Neural progenitor cell (in vitro differentiated cells): ENCODE results near the gene FOXN3. TPM values are rescaled to one million over a fixed set of nuclear protein-coding genes. Genes with fewer than 3 reads are reported as not detected.
"Not testable (repeated sequence)": the region's sequence is repeated elsewhere in the genome, so short reads cannot be mapped to it uniquely, and the experiment has no call there.

Source experiments
- DNase-seq: peaks from one replicate; pipeline ENCODE4 v3.0.0-alpha.2; 2016; ENCODE audit warnings: low spot score
- H2AFZ ChIP-seq: fragments of 200-600 bp; sonication (generic); replicated peaks from 2 replicates; pipeline ENCODE4 v1.6.1; 2016; ENCODE audit warnings: antibody characterized with exemption
- H3F3A ChIP-seq: fragments of 200-600 bp; sonication (generic); 2 replicates; pipeline ENCODE4 v1.6.1; 2016; ENCODE audit warnings: antibody characterized with exemption, low read depth
- H3K27ac ChIP-seq: fragments of 200-600 bp; sonication (generic); 2 replicates; pipeline ENCODE4 v1.5.1; 2016; ENCODE audit warnings: mild to moderate bottlenecking
- H3K27me3 ChIP-seq: fragments of 200-600 bp; sonication (generic); 2 replicates; pipeline ENCODE4 v1.6.1; 2016; ENCODE audit warnings: mild to moderate bottlenecking, moderate library complexity
- H3K36me3 ChIP-seq: fragments of 200-600 bp; sonication (generic); 2 replicates; pipeline ENCODE4 v1.5.1; 2016
- H3K4me1 ChIP-seq: fragments of 200-600 bp; sonication (generic); 2 replicates; pipeline ENCODE4 v1.6.1; 2016; ENCODE audit warnings: mixed run types
- H3K4me2 ChIP-seq: fragments of 200-600 bp; sonication (generic); 2 replicates; pipeline ENCODE4 v1.6.1; 2016
- H3K4me3 ChIP-seq: fragments of 200-600 bp; sonication (generic); 2 replicates; pipeline ENCODE4 v1.5.1; 2016
- H3K79me2 ChIP-seq: fragments of 200-600 bp; sonication (generic); 2 replicates; pipeline ENCODE4 v1.6.1; 2016; ENCODE audit warnings: low read depth
- H3K9ac ChIP-seq: fragments of 200-600 bp; sonication (generic); 2 replicates; pipeline ENCODE4 v1.6.1; 2016
- H3K9me3 ChIP-seq: fragments of 200-600 bp; sonication (generic); 2 replicates; pipeline ENCODE4 v1.5.1; 2016; ENCODE audit warnings: low read depth
- H4K20me1 ChIP-seq: fragments of 200-600 bp; sonication (generic); 2 replicates; pipeline ENCODE4 v1.6.1; 2016; ENCODE audit warnings: low read depth
- H3K27ac Mint-ChIP-seq: 3 replicates; pipeline ENCODE4 v1.8.0; 2021; ENCODE audit warnings: mixed read lengths
- H3K27me3 Mint-ChIP-seq: 2 replicates; pipeline ENCODE4 v1.8.0; 2022; ENCODE audit warnings: low read depth, mild to moderate bottlenecking, inconsistent platforms, moderate library complexity, mixed read lengths; ENCODE audit not compliant: insufficient read depth
- H3K36me3 Mint-ChIP-seq: 3 replicates; pipeline ENCODE4 v1.8.0; 2021; ENCODE audit warnings: mixed read lengths
- H3K4me1 Mint-ChIP-seq: 3 replicates; pipeline ENCODE4 v1.8.0; 2021; ENCODE audit warnings: mixed read lengths
- H3K4me3 Mint-ChIP-seq: 3 replicates; pipeline ENCODE4 v1.8.0; 2021; ENCODE audit warnings: mild to moderate bottlenecking, moderate library complexity, mixed read lengths
- H3K9me3 Mint-ChIP-seq: 3 replicates; pipeline ENCODE4 v1.8.0; 2020; ENCODE audit warnings: mixed read lengths
- EZH2 ChIP-seq: fragments of 200-600 bp; sonication (generic); IDR thresholded peaks from 2 replicates; pipeline ENCODE4 v1.6.1; 2017; ENCODE audit warnings: antibody characterized with exemption, mild to moderate bottlenecking, moderate library complexity
- EZH2phosphoT487 ChIP-seq: fragments of 200-600 bp; sonication (generic); IDR thresholded peaks from 2 replicates; pipeline ENCODE4 v1.6.1; 2017; ENCODE audit warnings: antibody characterized with exemption
- total RNA-seq: library from RNA; depleted of rRNA; stranded (reverse); fragments of >200 nt; gene quantifications from 2 replicates; pipeline ENCODE4 v1.2.3, GENCODE V29; 2015; ENCODE audit warnings: low replicate concordance
- TF ChIP-seq, protein P1 (sequence below): fragments of 200-600 bp; sonication (generic); IDR thresholded peaks from 2 replicates; pipeline ENCODE4 v1.5.1; 2017; ENCODE audit warnings: antibody characterized with exemption, mild to moderate bottlenecking

The FOXN3 gene
- total RNA-seq, 1 donor from 2014 or later, result 39.5 TPM

DNA sequence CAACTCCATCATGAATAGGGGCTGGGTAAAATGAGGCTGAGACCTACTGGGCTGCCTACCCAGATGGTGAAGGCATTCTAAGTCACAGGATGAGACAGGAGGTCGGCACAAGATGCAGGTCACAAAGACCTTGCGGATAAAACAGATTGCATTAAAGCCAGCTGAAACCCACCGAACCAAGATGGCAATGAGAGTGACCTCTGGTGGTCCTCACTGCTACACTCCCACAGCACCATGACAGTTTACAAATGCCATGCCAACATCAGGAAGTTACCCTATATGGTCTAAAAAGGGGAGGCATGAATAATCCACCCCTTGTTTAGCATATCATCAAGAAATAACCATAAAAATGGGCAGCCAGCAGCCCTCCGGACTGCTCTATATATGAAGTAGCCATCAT, 122.6 kb downstream of the FOXN3 start:
- Histone ChIP-seq H3F3A (peaks cover 12% of the 10 kb centered on the region), H4K20me1 (peaks cover 51% of the 10 kb centered on the region), H3K79me2 (peaks cover 15% of the 10 kb centered on the region), H3K4me2 (peak overlapping the region; percentile 47), H3K4me1 (peaks cover 27% of the 10 kb centered on the region)
- H3K4me1 Mint-ChIP-seq, result peaks cover 33% of the 10 kb centered on the region
- TF ChIP-seq, protein P1, sequence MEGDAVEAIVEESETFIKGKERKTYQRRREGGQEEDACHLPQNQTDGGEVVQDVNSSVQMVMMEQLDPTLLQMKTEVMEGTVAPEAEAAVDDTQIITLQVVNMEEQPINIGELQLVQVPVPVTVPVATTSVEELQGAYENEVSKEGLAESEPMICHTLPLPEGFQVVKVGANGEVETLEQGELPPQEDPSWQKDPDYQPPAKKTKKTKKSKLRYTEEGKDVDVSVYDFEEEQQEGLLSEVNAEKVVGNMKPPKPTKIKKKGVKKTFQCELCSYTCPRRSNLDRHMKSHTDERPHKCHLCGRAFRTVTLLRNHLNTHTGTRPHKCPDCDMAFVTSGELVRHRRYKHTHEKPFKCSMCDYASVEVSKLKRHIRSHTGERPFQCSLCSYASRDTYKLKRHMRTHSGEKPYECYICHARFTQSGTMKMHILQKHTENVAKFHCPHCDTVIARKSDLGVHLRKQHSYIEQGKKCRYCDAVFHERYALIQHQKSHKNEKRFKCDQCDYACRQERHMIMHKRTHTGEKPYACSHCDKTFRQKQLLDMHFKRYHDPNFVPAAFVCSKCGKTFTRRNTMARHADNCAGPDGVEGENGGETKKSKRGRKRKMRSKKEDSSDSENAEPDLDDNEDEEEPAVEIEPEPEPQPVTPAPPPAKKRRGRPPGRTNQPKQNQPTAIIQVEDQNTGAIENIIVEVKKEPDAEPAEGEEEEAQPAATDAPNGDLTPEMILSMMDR, result peak; percentile 15
- not testable (repeated sequence) for H3K36me3 ChIP-seq, H3K36me3 Mint-ChIP-seq, H3K27ac Mint-ChIP-seq, H3K27ac ChIP-seq, H3K9me3 Mint-ChIP-seq, H2AFZ ChIP-seq, H3K9ac ChIP-seq, H3K27me3 ChIP-seq, H3K4me3 Mint-ChIP-seq, H3K27me3 Mint-ChIP-seq, H3K9me3 ChIP-seq, DNase-seq, H3K4me3 ChIP-seq

DNA sequence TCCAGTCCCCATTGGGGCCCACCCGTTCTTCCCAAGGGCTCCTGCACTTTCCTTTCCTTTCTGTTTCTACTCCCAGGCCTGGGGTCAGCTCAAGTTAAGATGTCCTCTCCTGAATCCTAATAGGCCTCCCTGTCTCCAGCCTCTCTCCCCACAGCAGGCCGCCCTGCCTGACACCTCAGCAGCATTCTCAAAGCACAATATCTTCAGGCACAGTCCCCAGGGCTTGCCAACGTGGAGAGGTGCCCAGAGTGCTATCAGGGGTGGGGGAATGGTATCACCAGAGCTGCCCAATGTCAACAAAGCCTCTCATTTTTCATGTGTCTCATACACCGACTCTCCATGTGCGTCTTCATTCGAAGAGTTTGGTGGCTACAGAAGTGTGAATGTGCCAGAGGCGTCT, 123.0 kb downstream of the FOXN3 start:
- no peak overlapping the region for H3K9ac ChIP-seq
- H3K36me3 ChIP-seq, result no peaks in the 10 kb centered on the region
- no peaks in the 10 kb centered on the region for H3K9me3 ChIP-seq
- TF ChIP-seq, protein P1, result no peak
- no peak for TF ChIP-seq EZH2phosphoT487
- no peak for TF ChIP-seq EZH2
- no peak overlapping the region for H2AFZ ChIP-seq
- Mint-ChIP-seq H3K27me3 (no peaks in the 10 kb centered on the region), H3K4me3 (no peak overlapping the region), H3K9me3 (no peaks in the 10 kb centered on the region), H3K27ac (peak overlapping the region; percentile 44), H3K4me1 (peaks cover 33% of the 10 kb centered on the region), H3K36me3 (peaks cover 4% of the 10 kb centered on the region)
- no peaks in the 10 kb centered on the region for H3K27me3 ChIP-seq
- H3K4me2 ChIP-seq, result peak overlapping the region; percentile 47
- H3K79me2 ChIP-seq, result peaks cover 14% of the 10 kb centered on the region
- H4K20me1 ChIP-seq, result peaks cover 51% of the 10 kb centered on the region
- peaks cover 12% of the 10 kb centered on the region for H3F3A ChIP-seq
- peaks cover 27% of the 10 kb centered on the region for H3K4me1 ChIP-seq
- no peak for DNase-seq
- no peak overlapping the region for H3K4me3 ChIP-seq
- no peak overlapping the region for H3K27ac ChIP-seq

DNA sequence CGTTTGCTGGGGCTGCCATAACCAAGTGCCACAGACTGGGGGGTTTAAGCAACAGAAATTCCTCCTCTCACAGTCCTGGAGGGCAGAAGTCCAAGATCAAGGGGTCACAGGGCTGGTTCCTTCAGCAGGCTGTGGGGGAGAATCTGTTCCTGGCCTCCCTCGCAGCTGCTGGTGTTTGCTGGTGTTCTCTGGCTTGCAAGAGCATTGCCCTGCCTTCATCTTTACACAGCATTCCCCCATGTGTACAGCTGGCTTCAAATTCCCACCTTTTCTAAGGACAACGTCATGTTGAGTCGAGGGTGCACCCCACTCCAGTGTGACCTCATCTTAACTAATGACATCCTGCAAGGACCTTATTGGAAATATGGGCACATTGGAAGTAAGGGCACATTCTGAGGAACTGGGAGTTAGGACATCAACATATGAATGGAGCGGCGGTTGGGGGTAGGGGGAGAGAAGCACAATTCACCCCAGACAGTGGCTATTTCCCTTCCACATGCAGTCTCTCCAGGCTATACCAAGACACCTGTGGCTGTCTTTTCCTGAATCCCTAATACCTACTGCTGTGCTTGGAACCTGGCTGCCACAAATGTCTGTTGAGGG, 123.6 kb downstream of the FOXN3 start:
- no peak overlapping the region for H3K27ac ChIP-seq
- Mint-ChIP-seq H3K27me3 (no peaks in the 10 kb centered on the region), H3K27ac (peak overlapping the region; percentile 16), H3K9me3 (no peaks in the 10 kb centered on the region), H3K4me1 (peaks cover 33% of the 10 kb centered on the region), H3K4me3 (no peak overlapping the region), H3K36me3 (peaks cover 4% of the 10 kb centered on the region)
- peaks cover 12% of the 10 kb centered on the region for H3F3A ChIP-seq
- no peak overlapping the region for H2AFZ ChIP-seq
- no peaks in the 10 kb centered on the region for H3K27me3 ChIP-seq
- peaks cover 51% of the 10 kb centered on the region for H4K20me1 ChIP-seq
- TF ChIP-seq EZH2 (no peak), EZH2phosphoT487 (no peak)
- TF ChIP-seq, protein P1, result no peak
- H3K36me3 ChIP-seq, result no peaks in the 10 kb centered on the region
- H3K4me2 ChIP-seq, result peak overlapping the region; percentile 47
- no peaks in the 10 kb centered on the region for H3K9me3 ChIP-seq
- H3K4me1 ChIP-seq, result peaks cover 27% of the 10 kb centered on the region
- H3K4me3 ChIP-seq, result no peak overlapping the region
- no peak for DNase-seq
- H3K9ac ChIP-seq, result no peak overlapping the region
- H3K79me2 ChIP-seq, result peaks cover 14% of the 10 kb centered on the region
